Measurements from ENCODE around the gene ARID1B.

DNA sequence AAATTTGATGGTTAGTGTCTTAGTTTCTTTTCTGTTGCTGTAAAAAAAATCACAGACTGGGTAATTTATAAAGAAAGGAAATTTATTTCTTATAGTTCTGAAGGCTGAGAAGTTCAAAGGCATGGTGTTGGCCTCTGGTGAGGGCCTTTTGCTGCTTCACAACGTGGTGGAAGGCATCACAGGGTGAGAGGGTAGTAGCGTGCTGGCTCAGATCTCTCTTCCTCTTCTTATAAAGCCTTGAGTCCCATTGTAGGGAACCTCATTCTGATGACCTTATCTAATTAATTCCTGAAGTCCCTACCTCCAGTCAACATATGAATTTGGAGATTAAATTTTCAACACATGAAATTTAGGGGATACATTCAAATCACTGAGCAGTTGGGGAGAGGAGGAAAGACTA, 62.0 kb downstream of the ARID1B start:
- TF ChIP-seq POLR2AphosphoS5 (IDR thresholded peaks at IDR 0.05; ENCODE audit: low read depth, low read length) (no peak), SIN3A (IDR thresholded peaks at IDR 0.05; ENCODE audit: borderline replicate concordance, insufficient read depth, low read length) (no peak), TAF1 (IDR thresholded peaks at IDR 0.05; ENCODE audit: borderline replicate concordance, insufficient read depth, low read length) (no peak)
- TF ChIP-seq, protein P1, sequence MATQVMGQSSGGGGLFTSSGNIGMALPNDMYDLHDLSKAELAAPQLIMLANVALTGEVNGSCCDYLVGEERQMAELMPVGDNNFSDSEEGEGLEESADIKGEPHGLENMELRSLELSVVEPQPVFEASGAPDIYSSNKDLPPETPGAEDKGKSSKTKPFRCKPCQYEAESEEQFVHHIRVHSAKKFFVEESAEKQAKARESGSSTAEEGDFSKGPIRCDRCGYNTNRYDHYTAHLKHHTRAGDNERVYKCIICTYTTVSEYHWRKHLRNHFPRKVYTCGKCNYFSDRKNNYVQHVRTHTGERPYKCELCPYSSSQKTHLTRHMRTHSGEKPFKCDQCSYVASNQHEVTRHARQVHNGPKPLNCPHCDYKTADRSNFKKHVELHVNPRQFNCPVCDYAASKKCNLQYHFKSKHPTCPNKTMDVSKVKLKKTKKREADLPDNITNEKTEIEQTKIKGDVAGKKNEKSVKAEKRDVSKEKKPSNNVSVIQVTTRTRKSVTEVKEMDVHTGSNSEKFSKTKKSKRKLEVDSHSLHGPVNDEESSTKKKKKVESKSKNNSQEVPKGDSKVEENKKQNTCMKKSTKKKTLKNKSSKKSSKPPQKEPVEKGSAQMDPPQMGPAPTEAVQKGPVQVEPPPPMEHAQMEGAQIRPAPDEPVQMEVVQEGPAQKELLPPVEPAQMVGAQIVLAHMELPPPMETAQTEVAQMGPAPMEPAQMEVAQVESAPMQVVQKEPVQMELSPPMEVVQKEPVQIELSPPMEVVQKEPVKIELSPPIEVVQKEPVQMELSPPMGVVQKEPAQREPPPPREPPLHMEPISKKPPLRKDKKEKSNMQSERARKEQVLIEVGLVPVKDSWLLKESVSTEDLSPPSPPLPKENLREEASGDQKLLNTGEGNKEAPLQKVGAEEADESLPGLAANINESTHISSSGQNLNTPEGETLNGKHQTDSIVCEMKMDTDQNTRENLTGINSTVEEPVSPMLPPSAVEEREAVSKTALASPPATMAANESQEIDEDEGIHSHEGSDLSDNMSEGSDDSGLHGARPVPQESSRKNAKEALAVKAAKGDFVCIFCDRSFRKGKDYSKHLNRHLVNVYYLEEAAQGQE (IDR thresholded peaks at IDR 0.05; ENCODE audit: insufficient read depth in 1 of 2, low read depth in 2 of 2, low read length in 2 of 2): no peak
